ENCODE data around the gene CTCF.

GRCh38 chr16:67668495-67669157 is 106.3 kb downstream of the CTCF start:
- TF ChIP-seq CTCF (IDR thresholded peaks at IDR 0.05) (no peak), POLR2AphosphoS5 (IDR thresholded peaks at IDR 0.05; ENCODE audit: low read depth, low read length) (no peak), TCF7L2 (IDR thresholded peaks at IDR 0.05; ENCODE audit: low read depth, low read length) (no peak), SIN3A (IDR thresholded peaks at IDR 0.05; ENCODE audit: borderline replicate concordance, insufficient read depth, low read depth, low read length) (no peak)

Data from Panc1 (cell line).